ENCODE results near the gene NAALADL2. TPM values are rescaled to one million over a fixed set of nuclear protein-coding genes. Genes with fewer than 3 reads are reported as not detected.

Gene NAALADL2
- total RNA-seq, 1 donor from 2014 or later: 1.6 TPM

- no peak overlapping the region for H3K4me3 Mint-ChIP-seq (ENCODE audit: unreplicated experiment)
- H3K4me1 Mint-ChIP-seq (ENCODE audit: low read depth, unreplicated experiment): peaks cover 5% of the 10 kb centered on the region
- H3K36me3 Mint-ChIP-seq (ENCODE audit: unreplicated experiment): no peaks in the 10 kb centered on the region
- no peaks in the 10 kb centered on the region for H3K27me3 Mint-ChIP-seq (ENCODE audit: unreplicated experiment)
- no peak for DNase-seq
- TF ChIP-seq, protein P1, sequence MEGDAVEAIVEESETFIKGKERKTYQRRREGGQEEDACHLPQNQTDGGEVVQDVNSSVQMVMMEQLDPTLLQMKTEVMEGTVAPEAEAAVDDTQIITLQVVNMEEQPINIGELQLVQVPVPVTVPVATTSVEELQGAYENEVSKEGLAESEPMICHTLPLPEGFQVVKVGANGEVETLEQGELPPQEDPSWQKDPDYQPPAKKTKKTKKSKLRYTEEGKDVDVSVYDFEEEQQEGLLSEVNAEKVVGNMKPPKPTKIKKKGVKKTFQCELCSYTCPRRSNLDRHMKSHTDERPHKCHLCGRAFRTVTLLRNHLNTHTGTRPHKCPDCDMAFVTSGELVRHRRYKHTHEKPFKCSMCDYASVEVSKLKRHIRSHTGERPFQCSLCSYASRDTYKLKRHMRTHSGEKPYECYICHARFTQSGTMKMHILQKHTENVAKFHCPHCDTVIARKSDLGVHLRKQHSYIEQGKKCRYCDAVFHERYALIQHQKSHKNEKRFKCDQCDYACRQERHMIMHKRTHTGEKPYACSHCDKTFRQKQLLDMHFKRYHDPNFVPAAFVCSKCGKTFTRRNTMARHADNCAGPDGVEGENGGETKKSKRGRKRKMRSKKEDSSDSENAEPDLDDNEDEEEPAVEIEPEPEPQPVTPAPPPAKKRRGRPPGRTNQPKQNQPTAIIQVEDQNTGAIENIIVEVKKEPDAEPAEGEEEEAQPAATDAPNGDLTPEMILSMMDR (IDR thresholded peaks at IDR 0.05; ENCODE audit: partially characterized antibody, unreplicated experiment): no peak
- peaks cover 2% of the 10 kb centered on the region for H3K9me3 Mint-ChIP-seq (ENCODE audit: unreplicated experiment)
- H3K27ac Mint-ChIP-seq (ENCODE audit: unreplicated experiment): no peak overlapping the region
These were observed 515.6 kb downstream of the NAALADL2 start for GRCh38 chr3:175374705-175375104.

DNA sequence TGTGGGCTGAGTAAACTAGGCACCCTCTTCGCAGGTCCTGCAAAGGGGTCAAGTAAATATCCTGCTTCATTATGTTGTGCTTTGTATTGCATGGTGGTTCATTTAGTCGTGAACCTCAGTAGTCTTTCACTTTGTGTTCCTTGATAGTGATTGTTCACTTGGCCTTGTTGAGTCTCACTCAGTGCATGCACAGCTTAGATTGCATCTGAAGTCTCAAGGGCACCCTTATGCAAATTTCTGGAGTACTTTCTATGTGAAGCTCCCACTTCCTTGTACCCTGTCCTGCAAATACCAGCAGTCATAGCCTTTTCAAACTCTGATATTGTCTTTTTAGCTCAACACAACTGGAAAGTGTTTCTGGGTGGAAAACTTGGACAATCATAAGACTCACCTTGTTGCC is 519.2 kb downstream of the NAALADL2 start:
- no peak overlapping the region for H3K4me3 Mint-ChIP-seq (ENCODE audit: unreplicated experiment)
- DNase-seq: no peak
- TF ChIP-seq, protein P1 (IDR thresholded peaks at IDR 0.05; ENCODE audit: partially characterized antibody, unreplicated experiment): no peak
- H3K27me3 Mint-ChIP-seq (ENCODE audit: unreplicated experiment): no peaks in the 10 kb centered on the region
- H3K4me1 Mint-ChIP-seq (ENCODE audit: low read depth, unreplicated experiment): peaks cover 5% of the 10 kb centered on the region
- no peak overlapping the region for H3K27ac Mint-ChIP-seq (ENCODE audit: unreplicated experiment)
- peaks cover 2% of the 10 kb centered on the region for H3K9me3 Mint-ChIP-seq (ENCODE audit: unreplicated experiment)
- H3K36me3 Mint-ChIP-seq (ENCODE audit: unreplicated experiment): no peaks in the 10 kb centered on the region

- Mint-ChIP-seq H3K27ac (ENCODE audit: unreplicated experiment) (no peak overlapping the region), H3K4me3 (ENCODE audit: unreplicated experiment) (no peak overlapping the region), H3K27me3 (ENCODE audit: unreplicated experiment) (no peaks in the 10 kb centered on the region), H3K36me3 (ENCODE audit: unreplicated experiment) (no peaks in the 10 kb centered on the region), H3K9me3 (ENCODE audit: unreplicated experiment) (no peaks in the 10 kb centered on the region), H3K4me1 (ENCODE audit: low read depth, unreplicated experiment) (peaks cover 5% of the 10 kb centered on the region)
- TF ChIP-seq, protein P1 (IDR thresholded peaks at IDR 0.05; ENCODE audit: partially characterized antibody, unreplicated experiment): no peak
- DNase-seq: no peak
These were observed 522.6 kb downstream of the NAALADL2 start for GRCh38 chr3:175381685-175382084.

DNA sequence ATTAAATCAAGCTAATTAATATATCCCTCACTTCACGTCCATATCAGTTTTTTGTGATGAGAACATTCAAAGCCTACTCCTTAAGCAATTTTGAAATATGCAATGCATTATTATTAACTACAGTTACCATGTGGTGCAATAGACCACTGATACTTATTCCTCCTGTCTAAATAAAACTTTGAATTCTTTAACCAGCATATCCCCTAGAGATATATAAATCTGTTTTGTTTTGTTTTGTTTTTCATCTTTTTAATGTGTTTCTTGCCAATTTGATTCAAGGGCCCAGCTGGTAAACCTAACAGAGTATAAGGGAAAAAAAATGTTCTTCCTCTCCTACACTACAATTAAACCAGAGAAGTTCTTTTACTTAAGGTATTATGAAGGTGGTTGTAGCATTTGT is 524.2 kb downstream of the NAALADL2 start:
- Mint-ChIP-seq H3K9me3 (ENCODE audit: unreplicated experiment) (no peaks in the 10 kb centered on the region), H3K4me3 (ENCODE audit: unreplicated experiment) (no peak overlapping the region), H3K4me1 (ENCODE audit: low read depth, unreplicated experiment) (peaks cover 2% of the 10 kb centered on the region), H3K27ac (ENCODE audit: unreplicated experiment) (no peak overlapping the region), H3K27me3 (ENCODE audit: unreplicated experiment) (no peaks in the 10 kb centered on the region), H3K36me3 (ENCODE audit: unreplicated experiment) (no peaks in the 10 kb centered on the region)
- TF ChIP-seq, protein P1 (IDR thresholded peaks at IDR 0.05; ENCODE audit: partially characterized antibody, unreplicated experiment): no peak
- DNase-seq: no peak

GRCh38 chr3:175383813-175384212 is 524.7 kb downstream of the NAALADL2 start:
- TF ChIP-seq, protein P1 (IDR thresholded peaks at IDR 0.05; ENCODE audit: partially characterized antibody, unreplicated experiment): no peak
- H3K27me3 Mint-ChIP-seq (ENCODE audit: unreplicated experiment): no peaks in the 10 kb centered on the region
- H3K4me1 Mint-ChIP-seq (ENCODE audit: low read depth, unreplicated experiment): no peaks in the 10 kb centered on the region
- no peaks in the 10 kb centered on the region for H3K9me3 Mint-ChIP-seq (ENCODE audit: unreplicated experiment)
- no peak for DNase-seq
- no peaks in the 10 kb centered on the region for H3K36me3 Mint-ChIP-seq (ENCODE audit: unreplicated experiment)
- no peak overlapping the region for H3K4me3 Mint-ChIP-seq (ENCODE audit: unreplicated experiment)
- H3K27ac Mint-ChIP-seq (ENCODE audit: unreplicated experiment): no peak overlapping the region

All from glutamatergic neuron (in vitro differentiated cells).